ENCODE results near the gene KCNAB3.

DNA sequence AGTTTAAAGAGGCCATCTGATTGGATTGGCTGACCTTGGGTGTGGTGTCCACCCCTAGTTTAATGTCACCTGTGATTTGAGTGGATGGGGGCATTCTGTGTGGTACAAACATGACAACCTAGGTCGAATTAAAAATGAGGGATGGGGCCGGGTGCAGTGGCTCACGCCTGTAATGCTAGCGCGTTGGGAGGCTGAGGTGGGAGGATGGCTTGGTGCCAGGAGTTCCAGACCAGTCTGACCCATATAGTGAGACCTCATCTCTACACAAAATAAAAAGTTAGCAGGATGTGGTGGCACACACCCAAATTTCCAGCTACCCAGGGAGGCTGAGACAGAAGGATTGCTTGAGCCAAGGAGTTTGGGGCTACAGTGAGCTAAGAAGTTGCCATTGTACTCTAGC, 16.8 kb upstream of the KCNAB3 start:
- TF ChIP-seq CTCF (IDR thresholded peaks at IDR 0.05) (no peak), POLR2A (IDR thresholded peaks at IDR 0.05) (no peak)
